ENCODE results near the gene AP1AR.
A peak's percentile ranks its signal among the peaks of the same experiment; 100 is the strongest.

AP1AR gene

GRCh38 chr4:112222219-112222955 is 9.2 kb upstream of the AP1AR start:
- WGBS (ENCODE audit: insufficient coverage, insufficient read length), result no CpG with 5 or more reads among the region's 43 CpGs
- no peaks in the 10 kb centered on the region for H3K27me3 ChIP-seq (ENCODE audit: control insufficient read depth, insufficient read depth, low read length)
- no peaks in the 10 kb centered on the region; the same call in 1 of the 2 replicates for H3K4me1 ChIP-seq (ENCODE audit: control insufficient read depth, insufficient read depth, low read length)
- no peak overlapping the region for H3K27ac ChIP-seq (ENCODE audit: low read length)
- no peak for DNase-seq (ENCODE audit: low read depth, low spot score)
- peaks cover 2% of the 10 kb centered on the region; the same call in 1 of the 2 replicates for H3K9me3 ChIP-seq (ENCODE audit: control insufficient read depth, insufficient read depth, low read length)
- H3K4me3 ChIP-seq (ENCODE audit: low read length), result no peak overlapping the region; the same call in 1 of the 2 replicates
- H3K36me3 ChIP-seq (ENCODE audit: control insufficient read depth, insufficient read depth, low read length), result no peaks in the 10 kb centered on the region

GRCh38 chr4:112225157-112225556 is 6.4 kb upstream of the AP1AR start:
- no peak for DNase-seq (ENCODE audit: low read depth, low spot score)
- WGBS (ENCODE audit: insufficient coverage, insufficient read length), result no CpG with 5 or more reads among the region's 4 CpGs
- Histone ChIP-seq H3K4me1 (ENCODE audit: control insufficient read depth, insufficient read depth, low read length) (no peaks in the 10 kb centered on the region; the same call in 1 of the 2 replicates), H3K9me3 (ENCODE audit: control insufficient read depth, insufficient read depth, low read length) (peaks cover 2% of the 10 kb centered on the region; the same call in 1 of the 2 replicates), H3K27ac (ENCODE audit: low read length) (no peak overlapping the region), H3K36me3 (ENCODE audit: control insufficient read depth, insufficient read depth, low read length) (no peaks in the 10 kb centered on the region), H3K4me3 (ENCODE audit: low read length) (no peak overlapping the region), H3K27me3 (ENCODE audit: control insufficient read depth, insufficient read depth, low read length) (no peaks in the 10 kb centered on the region)

DNA sequence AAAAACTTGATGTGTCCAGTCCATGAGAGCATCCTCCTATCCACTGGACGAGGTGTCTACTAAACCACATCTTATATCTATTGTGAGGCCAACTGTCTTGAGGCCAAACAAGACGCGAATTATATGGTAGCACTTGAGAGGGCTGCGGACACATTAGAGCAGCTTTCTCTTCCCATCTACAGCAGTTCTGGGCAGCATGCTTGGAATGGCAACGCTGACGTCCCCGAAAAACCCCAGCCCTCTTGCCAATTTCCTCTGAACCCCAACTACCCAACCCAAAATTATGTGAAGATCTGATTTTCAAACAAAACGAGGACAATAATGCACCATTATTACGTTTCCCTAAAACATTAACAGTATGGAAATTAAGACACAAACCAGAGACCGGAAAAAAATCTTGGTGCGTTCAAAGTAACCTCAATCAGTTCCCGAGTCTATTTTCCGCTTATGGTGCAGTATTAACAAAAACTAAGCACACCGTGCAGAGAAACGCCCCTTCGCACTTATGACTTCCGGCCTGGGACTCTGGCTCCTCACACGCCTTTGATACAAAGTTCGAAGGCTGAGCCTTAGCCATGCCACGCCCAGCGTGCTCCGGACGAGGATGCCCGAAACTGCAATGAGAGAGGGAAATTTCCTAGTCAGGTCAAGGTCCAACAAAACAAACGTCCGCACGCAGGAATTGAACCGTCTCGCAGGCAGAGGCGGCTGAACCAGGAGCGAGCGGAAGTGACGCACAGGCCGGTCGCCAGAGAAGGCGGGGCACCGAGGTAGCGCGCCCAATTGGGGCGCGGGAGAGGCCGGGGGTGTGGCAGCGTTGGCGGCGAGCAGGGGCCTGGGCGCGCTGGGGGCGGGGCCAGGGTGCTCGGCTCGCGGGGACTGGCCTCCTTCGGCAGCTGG is 458 bp upstream of the AP1AR start:
- no CpG with 5 or more reads among the region's 52 CpGs for WGBS (ENCODE audit: insufficient coverage, insufficient read length)
- peak; percentile 75 for DNase-seq (ENCODE audit: low read depth, low spot score)
- Histone ChIP-seq H3K4me3 (ENCODE audit: low read length) (peak overlapping the region; percentile 72; the same call in 1 of the 2 replicates), H3K4me1 (ENCODE audit: control insufficient read depth, insufficient read depth, low read length) (no peaks in the 10 kb centered on the region), H3K27me3 (ENCODE audit: control insufficient read depth, insufficient read depth, low read length) (no peaks in the 10 kb centered on the region), H3K9me3 (ENCODE audit: control insufficient read depth, insufficient read depth, low read length) (no peaks in the 10 kb centered on the region), H3K27ac (ENCODE audit: low read length) (no peak overlapping the region), H3K36me3 (ENCODE audit: control insufficient read depth, insufficient read depth, low read length) (no peaks in the 10 kb centered on the region)

DNA sequence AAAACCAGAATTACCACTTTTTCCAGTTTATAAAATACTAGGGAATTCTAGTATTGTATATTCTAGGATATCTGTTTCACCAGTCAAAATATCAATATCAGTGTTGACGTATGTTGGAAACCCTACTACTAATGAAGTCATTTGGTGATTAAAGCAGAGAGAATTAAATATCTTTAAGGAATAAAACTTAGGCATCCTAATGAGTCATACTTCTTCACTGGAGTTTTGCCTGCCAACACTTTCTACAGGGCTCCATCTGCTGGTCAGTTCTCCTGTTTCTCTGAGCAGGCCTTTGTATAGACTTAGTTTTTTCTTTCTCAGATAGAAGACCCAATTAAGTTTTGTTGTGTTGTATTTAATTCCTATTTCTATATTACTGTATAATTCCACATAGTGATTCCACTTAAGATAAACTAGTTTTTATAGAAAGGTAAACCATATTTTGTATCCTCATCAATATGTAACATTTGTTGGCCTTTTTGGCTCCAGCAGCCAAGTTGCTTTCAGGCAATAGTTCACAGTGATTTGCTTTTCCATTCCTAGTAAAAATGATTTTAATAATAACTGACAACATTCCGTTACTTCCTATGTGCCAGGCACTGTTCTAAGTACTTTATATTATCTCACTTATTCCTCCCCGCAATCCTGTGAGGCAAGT is 3.5 kb downstream of the AP1AR start:
- Histone ChIP-seq H3K9me3 (ENCODE audit: control insufficient read depth, insufficient read depth, low read length) (no peaks in the 10 kb centered on the region), H3K27ac (ENCODE audit: low read length) (no peak overlapping the region), H3K4me1 (ENCODE audit: control insufficient read depth, insufficient read depth, low read length) (no peaks in the 10 kb centered on the region), H3K36me3 (ENCODE audit: control insufficient read depth, insufficient read depth, low read length) (no peaks in the 10 kb centered on the region), H3K4me3 (ENCODE audit: low read length) (no peak overlapping the region), H3K27me3 (ENCODE audit: control insufficient read depth, insufficient read depth, low read length) (no peaks in the 10 kb centered on the region)
- peak; percentile 16 for DNase-seq (ENCODE audit: low read depth, low spot score)
- no CpG with 5 or more reads among the region's 3 CpGs for WGBS (ENCODE audit: insufficient coverage, insufficient read length)

DNA sequence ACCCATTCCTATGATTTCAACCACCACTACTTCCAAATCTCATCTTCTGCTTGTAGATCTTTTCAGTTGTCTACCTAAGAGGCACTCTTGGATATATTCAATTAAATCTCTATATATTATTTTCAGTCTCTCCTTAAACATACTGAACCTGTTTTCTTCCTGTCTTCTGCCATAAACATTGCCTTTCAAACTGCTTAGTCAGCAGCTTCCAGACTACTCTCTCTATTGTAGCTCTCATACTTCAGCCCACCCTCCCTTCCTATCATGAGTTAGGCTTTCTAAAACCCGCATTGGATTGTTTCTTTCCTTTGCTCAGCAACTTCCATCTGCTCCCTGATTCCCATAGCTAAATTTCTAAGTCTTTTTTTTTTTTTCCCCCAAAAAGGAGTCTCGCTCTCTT is 4.5 kb downstream of the AP1AR start:
- no peaks in the 10 kb centered on the region for H3K9me3 ChIP-seq (ENCODE audit: control insufficient read depth, insufficient read depth, low read length)
- WGBS (ENCODE audit: insufficient coverage, insufficient read length), result no CpG with 5 or more reads among the region's 2 CpGs
- no peak overlapping the region for H3K27ac ChIP-seq (ENCODE audit: low read length)
- no peaks in the 10 kb centered on the region for H3K4me1 ChIP-seq (ENCODE audit: control insufficient read depth, insufficient read depth, low read length)
- H3K36me3 ChIP-seq (ENCODE audit: control insufficient read depth, insufficient read depth, low read length), result no peaks in the 10 kb centered on the region
- no peak overlapping the region for H3K4me3 ChIP-seq (ENCODE audit: low read length)
- no peak for DNase-seq (ENCODE audit: low read depth, low spot score)
- no peaks in the 10 kb centered on the region for H3K27me3 ChIP-seq (ENCODE audit: control insufficient read depth, insufficient read depth, low read length)

DNA sequence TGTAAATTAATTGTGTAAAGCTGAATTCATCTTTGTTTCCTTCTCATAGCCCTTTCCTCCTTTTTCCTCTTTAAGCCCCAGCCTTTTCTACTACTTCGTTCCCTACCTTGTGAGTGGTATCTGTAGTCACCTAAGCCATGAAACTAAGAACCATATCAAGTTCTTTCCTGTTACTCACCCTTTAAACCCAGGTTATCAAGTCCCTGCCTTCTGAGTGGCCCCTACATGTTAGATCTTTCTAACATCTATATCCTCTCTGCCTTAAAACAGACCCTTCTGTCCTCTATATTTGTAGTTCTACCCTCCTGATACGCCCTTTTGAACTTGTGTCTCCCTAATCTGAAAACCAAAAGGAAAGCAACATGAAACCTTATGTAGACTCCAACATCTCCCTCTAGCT is 7.2 kb downstream of the AP1AR start:
- no CpG with 5 or more reads among the region's 2 CpGs for WGBS (ENCODE audit: insufficient coverage, insufficient read length)
- no peaks in the 10 kb centered on the region for H3K36me3 ChIP-seq (ENCODE audit: control insufficient read depth, insufficient read depth, low read length)

DNA sequence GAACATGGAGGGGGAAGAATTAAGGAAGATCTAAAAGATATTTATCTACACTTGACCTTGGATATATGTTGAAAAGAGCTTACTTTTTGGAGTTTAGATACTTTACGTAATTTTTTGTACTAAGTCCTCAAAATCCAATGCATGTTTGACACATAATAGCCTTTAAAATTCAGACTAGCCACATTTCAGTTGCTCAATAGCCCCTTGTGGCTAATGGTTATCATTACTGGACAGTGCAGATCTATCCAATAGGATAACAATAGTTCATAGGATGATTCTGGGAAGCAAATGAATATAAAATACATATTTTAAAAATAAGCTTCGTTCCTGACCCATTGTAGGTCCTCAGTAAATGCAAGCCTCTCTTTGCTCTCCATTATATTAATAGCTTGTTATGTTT is 13.8 kb downstream of the AP1AR start:
- Histone ChIP-seq H3K27ac (ENCODE audit: low read length) (no peak overlapping the region), H3K4me1 (ENCODE audit: control insufficient read depth, insufficient read depth, low read length) (no peaks in the 10 kb centered on the region; the same call in 1 of the 2 replicates), H3K4me3 (ENCODE audit: low read length) (no peak overlapping the region), H3K27me3 (ENCODE audit: control insufficient read depth, insufficient read depth, low read length) (no peaks in the 10 kb centered on the region), H3K9me3 (ENCODE audit: control insufficient read depth, insufficient read depth, low read length) (no peaks in the 10 kb centered on the region), H3K36me3 (ENCODE audit: control insufficient read depth, insufficient read depth, low read length) (no peaks in the 10 kb centered on the region)
- DNase-seq (ENCODE audit: low read depth, low spot score), result no peak
- WGBS (ENCODE audit: insufficient coverage, insufficient read length), result no CpG with 5 or more reads among the region's 2 CpGs

More for the DNA sequence above, 7.2 kb downstream of the AP1AR start:
- Histone ChIP-seq H3K27ac (ENCODE audit: low read length) (no peak overlapping the region), H3K4me3 (ENCODE audit: low read length) (no peak overlapping the region), H3K27me3 (ENCODE audit: control insufficient read depth, insufficient read depth, low read length) (no peaks in the 10 kb centered on the region), H3K4me1 (ENCODE audit: control insufficient read depth, insufficient read depth, low read length) (no peaks in the 10 kb centered on the region; the same call in 1 of the 2 replicates), H3K9me3 (ENCODE audit: control insufficient read depth, insufficient read depth, low read length) (no peaks in the 10 kb centered on the region)
- no peak for DNase-seq (ENCODE audit: low read depth, low spot score)

GRCh38 chr4:112247021-112247420 is 15.4 kb downstream of the AP1AR start:
- H3K27me3 ChIP-seq (ENCODE audit: control insufficient read depth, insufficient read depth, low read length), result no peaks in the 10 kb centered on the region
- no peaks in the 10 kb centered on the region for H3K9me3 ChIP-seq (ENCODE audit: control insufficient read depth, insufficient read depth, low read length)
- H3K4me3 ChIP-seq (ENCODE audit: low read length), result no peak overlapping the region
- DNase-seq (ENCODE audit: low read depth, low spot score), result no peak
- H3K36me3 ChIP-seq (ENCODE audit: control insufficient read depth, insufficient read depth, low read length), result no peaks in the 10 kb centered on the region
- H3K27ac ChIP-seq (ENCODE audit: low read length), result no peak overlapping the region
- WGBS (ENCODE audit: insufficient coverage, insufficient read length), result no CpG with 5 or more reads among the region's 3 CpGs
- no peaks in the 10 kb centered on the region; the same call in 1 of the 2 replicates for H3K4me1 ChIP-seq (ENCODE audit: control insufficient read depth, insufficient read depth, low read length)

GRCh38 chr4:112251019-112251643 is 19.5 kb downstream of the AP1AR start:
- no CpG with 5 or more reads among the region's 3 CpGs for WGBS (ENCODE audit: insufficient coverage, insufficient read length)
- no peaks in the 10 kb centered on the region for H3K4me1 ChIP-seq (ENCODE audit: control insufficient read depth, insufficient read depth, low read length)
- no peak overlapping the region for H3K4me3 ChIP-seq (ENCODE audit: low read length)
- no peak for DNase-seq (ENCODE audit: low read depth, low spot score)
- no peaks in the 10 kb centered on the region for H3K36me3 ChIP-seq (ENCODE audit: control insufficient read depth, insufficient read depth, low read length)
- H3K27ac ChIP-seq (ENCODE audit: low read length), result no peak overlapping the region
- H3K9me3 ChIP-seq (ENCODE audit: control insufficient read depth, insufficient read depth, low read length), result no peaks in the 10 kb centered on the region
- no peaks in the 10 kb centered on the region for H3K27me3 ChIP-seq (ENCODE audit: control insufficient read depth, insufficient read depth, low read length)

DNA sequence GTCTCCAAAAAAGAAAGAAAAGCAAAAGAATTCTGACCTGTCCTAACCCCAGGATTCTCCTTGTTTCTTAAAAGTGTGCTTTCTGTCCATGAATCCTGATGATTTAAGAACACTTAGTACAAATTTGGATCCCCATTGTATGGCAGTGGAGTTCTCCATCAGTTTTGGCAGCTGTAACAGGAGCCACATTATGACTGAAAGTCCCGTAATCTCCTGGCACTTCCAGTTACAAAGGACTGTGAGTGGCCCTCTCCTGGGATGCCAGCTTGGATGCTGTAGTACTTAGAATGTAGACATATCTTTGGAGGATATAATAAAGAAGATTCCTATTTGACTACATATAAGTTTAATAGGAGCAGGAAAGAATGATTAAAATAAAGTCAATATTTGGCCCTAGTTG is 20.6 kb downstream of the AP1AR start:
- no CpG with 5 or more reads among the region's 1 CpG for WGBS (ENCODE audit: insufficient coverage, insufficient read length)
- no peak overlapping the region for H3K4me3 ChIP-seq (ENCODE audit: low read length)
- no peaks in the 10 kb centered on the region for H3K27me3 ChIP-seq (ENCODE audit: control insufficient read depth, insufficient read depth, low read length)
- DNase-seq (ENCODE audit: low read depth, low spot score), result no peak
- no peaks in the 10 kb centered on the region for H3K4me1 ChIP-seq (ENCODE audit: control insufficient read depth, insufficient read depth, low read length)
- H3K9me3 ChIP-seq (ENCODE audit: control insufficient read depth, insufficient read depth, low read length), result no peaks in the 10 kb centered on the region
- H3K27ac ChIP-seq (ENCODE audit: low read length), result no peak overlapping the region
- H3K36me3 ChIP-seq (ENCODE audit: control insufficient read depth, insufficient read depth, low read length), result no peaks in the 10 kb centered on the region
